DMS79 (cell line): ENCODE results near the gene MUCL3.
A peak's percentile ranks its signal among the peaks of the same experiment; 100 is the strongest.
"Not testable (repeated sequence)": the region's sequence is repeated elsewhere in the genome, so short reads cannot be mapped to it uniquely, and the experiment has no call there.

Experiments used
- DNase-seq: peaks from one replicate; lab custom pipeline; 2025; lab: John Stamatoyannopoulos, UW

MUCL3 gene

GRCh38 chr6:30913721-30914075, 27.1 kb upstream of the MUCL3 start:
- no peak for DNase-seq

DNA sequence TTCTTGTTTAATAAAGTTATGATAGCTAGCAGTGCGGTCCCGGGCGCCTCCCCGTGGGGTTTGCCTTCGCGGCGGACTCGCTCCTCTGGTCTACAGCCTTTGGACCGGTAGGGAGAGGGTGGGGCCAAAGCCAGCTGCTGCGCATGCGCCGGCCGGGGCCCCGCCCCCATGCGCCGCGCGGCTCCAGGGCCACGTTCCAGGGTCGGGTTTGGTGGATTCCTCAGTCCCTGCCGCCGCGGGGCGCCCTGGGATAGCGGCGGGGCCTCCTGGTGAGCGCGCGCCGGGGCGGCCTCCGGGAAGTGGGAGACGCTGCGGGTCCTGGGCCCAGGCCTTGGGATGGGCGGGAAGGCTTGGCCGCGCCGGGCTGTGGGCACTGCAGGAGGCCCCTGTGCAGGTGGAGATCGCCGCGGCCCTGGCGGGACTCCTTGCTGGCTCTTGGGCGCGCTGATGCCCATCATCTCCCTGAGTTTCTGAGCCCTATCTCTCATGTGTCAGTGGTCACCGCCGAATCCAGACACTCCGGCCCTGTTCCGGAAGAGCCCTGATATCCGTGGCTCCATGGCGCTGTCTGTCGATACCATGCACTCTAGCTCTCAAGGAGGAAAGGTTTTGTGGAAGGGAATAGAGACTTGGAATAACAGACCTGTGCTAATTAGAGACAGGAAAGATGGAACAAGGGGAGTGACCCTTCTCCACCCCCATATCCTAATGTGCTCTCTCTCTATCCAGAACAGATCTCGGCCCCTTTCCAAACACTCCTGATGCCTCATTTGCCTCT, 26.5 kb upstream of the MUCL3 start, which contains the start of gene VARS2:
VARS2 (plus strand) TSS at position 163 of the 778 bp plus-strand sequence; CDS start at position 762, 599 bp downstream.
- DNase-seq = peak; percentile 64

- DNase-seq = no peak
These were observed 25.8 kb upstream of the MUCL3 start for GRCh38 chr6:30914854-30915590.

- DNase-seq = peak; percentile 11
These were observed 25.2 kb upstream of the MUCL3 start for GRCh38 chr6:30915591-30915946.

GRCh38 chr6:30917041-30917440, 23.7 kb upstream of the MUCL3 start:
- no peak for DNase-seq

- DNase-seq = no peak
These were observed 23.3 kb upstream of the MUCL3 start for GRCh38 chr6:30917487-30917886.

DNA sequence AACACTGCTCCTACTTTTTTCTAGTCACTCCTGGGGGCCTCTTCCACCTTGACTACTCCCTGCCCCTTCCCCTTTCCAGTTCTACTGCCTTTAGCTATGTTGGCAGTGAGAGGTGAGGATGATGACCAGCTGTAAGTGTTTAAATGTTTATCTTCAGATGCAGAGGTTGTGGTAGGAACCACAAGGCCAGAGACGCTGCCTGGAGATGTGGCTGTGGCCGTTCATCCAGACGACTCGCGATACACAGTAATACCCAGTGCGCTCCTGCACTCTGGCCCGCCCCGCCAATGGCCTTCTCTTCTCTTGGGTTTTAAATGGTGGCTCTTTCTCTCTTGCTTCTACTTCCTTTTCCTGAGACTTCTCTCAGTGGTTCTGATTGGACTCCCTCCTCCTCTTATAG, 22.1 kb upstream of the MUCL3 start:
- DNase-seq = no peak

DNA sequence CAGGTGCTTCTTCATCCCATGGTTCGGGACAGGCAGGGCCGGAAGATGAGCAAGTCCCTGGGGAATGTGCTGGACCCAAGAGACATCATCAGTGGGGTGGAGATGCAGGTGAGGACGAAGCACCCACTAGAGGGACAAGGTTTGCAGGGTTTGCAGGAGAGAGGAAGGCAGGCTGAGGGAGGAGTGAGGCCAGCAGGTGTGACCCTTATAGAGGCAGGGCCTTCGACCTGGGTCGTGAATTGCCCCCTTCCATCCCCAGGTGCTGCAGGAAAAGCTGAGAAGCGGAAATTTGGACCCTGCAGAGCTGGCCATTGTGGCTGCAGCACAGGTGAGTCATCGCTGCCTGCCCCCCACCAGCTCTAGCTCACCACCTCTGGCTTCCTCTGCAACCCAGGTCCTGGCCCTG, 18.3 kb upstream of the MUCL3 start:
- no peak for DNase-seq

- DNase-seq = not testable (repeated sequence)
These were observed 16.6 kb upstream of the MUCL3 start for GRCh38 chr6:30924040-30924627.

DNA sequence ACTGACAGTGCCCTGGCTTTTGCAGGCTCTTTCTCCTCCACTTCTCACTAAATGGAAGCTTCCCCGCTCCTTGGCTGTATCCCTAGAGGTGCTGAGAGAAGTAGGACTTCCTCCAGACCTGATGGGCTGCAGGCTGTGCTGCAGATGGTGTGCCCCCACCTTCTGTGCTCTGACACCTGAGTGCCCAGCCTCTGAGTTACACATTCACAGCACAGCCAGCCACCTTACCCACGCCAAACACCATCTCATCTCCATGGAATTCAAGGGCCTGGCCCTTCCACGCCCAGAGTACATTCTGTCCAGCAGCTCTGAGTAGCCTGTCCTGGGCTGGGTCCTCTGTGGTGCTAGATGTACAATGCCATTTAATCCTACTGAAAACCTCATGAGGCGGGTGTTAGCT, 14.1 kb upstream of the MUCL3 start:
- DNase-seq = no peak

DNA sequence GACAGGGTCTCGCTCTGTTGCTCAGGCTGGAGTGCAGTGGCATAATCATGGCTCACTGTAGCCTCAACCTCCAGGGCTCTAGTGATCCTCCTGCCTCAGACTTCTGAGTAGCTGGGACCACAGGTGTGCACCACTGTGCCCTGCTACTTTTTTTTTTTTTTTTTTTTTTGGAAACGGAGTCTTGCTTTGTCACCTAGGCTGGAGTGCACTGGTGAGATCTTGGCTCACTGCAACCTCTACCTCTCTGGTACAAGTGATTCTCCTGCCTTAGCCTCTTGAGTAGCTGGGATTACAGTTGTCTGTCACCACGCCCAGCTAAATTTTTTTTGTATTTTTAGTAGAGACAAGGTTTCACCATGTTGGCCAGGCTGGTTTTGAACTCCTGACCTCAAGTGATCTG, 13.7 kb upstream of the MUCL3 start:
- not testable (repeated sequence) for DNase-seq

- DNase-seq = no peak
These were observed 12.1 kb upstream of the MUCL3 start for GRCh38 chr6:30928677-30929076.

DNA sequence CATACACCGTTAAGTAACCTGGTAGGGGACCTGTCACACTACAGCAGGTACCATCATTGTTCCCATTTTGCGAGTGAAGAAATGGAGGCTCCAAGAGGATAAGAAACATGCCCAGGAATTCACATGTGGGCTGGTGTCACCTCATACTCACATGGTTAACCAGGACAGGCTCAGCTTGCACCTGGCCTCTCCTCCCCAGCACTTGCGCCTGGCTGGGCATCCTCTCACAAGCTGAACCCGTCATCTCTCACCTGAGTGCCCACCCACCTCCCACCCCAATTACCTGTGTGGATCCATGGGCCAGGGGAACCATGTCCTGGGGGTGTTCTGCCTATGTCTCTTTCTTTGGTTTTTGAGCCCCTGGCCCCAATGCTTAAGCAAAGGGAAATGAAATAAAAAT, 10.3 kb upstream of the MUCL3 start:
- no peak for DNase-seq

- no peak for DNase-seq
These were observed 9.5 kb upstream of the MUCL3 start for GRCh38 chr6:30931272-30931671.

- DNase-seq = no peak
These were observed 8.7 kb upstream of the MUCL3 start, which contains the start of gene SFTA2 for GRCh38 chr6:30931969-30932645. TSS of gene SFTA2 (minus strand) at chr6:30932170. CDS start at chr6:30932096, 74 bp downstream.

- no peak for DNase-seq
These were observed 8.0 kb upstream of the MUCL3 start for GRCh38 chr6:30932665-30933365.

DNA sequence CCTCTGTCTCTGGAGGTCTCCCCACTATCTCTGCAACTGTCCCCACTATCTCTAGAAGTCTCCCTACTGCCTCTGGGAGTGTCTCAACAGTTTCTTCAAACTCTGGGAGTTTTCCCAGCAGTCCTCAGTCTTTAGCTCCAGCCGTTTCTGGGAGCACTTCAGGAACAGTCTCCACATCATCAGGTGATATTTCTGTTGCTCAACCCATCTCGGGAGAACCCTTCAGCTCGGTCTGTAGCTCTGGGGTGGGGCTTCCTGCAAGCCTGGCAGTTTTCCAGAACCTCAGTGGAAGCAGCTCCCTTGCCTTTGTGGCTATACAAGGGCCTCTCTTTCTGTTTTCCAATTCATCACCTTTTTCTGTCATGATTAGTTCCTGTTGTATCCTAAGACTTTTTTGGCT, 5.8 kb upstream of the MUCL3 start:
- DNase-seq = no peak

DNA sequence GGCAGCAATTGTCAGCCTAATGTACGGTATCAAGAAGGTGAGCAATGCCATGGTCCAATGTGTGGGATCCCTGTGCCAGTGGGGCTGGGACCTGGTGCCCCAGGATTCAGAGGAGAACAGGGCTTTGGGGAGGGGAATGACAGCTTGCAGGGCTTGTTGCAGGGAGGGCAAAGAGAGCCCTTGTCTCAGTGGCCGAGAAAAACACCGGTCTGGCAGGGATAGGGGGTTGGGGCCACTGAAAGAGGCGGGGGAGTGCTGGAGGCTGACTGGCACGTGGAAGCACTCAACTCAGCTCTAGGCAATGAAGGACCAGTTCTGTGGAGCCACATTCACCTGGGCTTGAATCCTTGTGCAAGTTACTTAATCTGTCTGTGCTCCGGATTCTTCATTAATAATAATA, 3.5 kb upstream of the MUCL3 start:
- no peak for DNase-seq

- no peak for DNase-seq
These were observed 2.0 kb upstream of the MUCL3 start for GRCh38 chr6:30938730-30939129.

DNA sequence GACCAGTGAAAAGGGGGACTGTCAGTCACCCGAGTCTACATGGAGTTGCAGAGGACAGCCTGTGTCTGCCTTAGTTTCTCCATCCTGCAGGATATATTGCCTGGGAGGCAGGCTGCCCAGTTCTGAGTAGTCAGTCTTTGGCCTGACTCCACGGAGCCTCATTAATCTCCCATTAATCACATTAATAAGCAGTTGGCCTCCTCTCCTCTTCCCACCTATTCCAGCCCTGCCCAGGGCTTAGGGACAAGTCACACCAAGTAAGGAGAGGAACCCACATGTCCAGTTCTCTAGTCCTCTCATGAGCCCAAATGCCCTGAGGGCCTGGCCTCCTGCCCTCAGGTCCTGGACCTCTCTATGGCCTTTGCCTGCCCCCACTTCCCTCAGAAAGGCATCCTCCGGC, 1.3 kb upstream of the MUCL3 start:
- no peak for DNase-seq

DNA sequence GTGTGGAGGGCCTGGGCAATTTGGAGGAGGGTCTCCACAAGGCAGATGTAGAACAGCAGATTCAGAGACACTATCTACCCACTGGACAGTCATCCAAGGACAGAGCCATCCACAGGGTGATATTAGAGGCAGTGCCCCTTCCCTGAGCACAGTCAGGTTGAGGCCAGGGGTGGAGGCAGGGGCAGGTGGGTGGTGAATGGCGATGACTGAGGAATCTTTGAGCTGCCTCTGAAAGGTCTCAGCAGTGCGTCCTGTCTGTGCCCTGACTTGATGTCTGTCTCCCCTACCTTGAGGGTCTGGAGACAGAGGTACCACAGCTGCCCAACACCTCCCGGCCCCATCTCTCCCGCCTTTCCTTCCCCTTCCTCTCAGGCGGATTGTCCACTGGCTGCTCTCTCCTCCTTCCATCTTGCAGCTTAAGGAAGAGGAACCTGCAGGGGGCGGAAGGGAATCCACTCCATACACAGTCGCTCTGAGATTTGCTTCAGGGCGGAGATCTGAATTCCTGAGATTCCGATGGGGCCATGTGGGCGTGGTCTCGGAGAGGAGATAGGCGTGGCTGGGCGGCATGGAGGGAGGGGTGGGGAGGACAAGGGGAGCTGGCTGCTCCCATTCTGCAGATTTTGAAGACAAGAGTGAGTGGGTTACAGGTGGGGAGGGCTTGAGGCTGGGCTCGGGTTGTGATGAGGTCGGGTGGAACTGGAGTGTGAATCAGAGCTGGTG, 1.7 kb downstream of the MUCL3 start:
- no peak for DNase-seq
